SJCRH30 (cell line): ENCODE measurements around the gene ZNF330. TPM values are rescaled to one million over a fixed set of nuclear protein-coding genes. Genes with fewer than 3 reads are reported as not detected.
A peak's percentile ranks its signal among the peaks of the same experiment; 100 is the strongest.
"Not testable (repeated sequence)": the region's sequence is repeated elsewhere in the genome, so short reads cannot be mapped to it uniquely, and the experiment has no call there.

Experiments
- DNase-seq, 2 experiments: peaks; one replicate each; pipeline ENCODE4 v3.0.0-alpha.2; 2015 to 2020
- H3K27ac ChIP-seq: fragments of 250-450 bp; sonication (Bioruptor Pico); 2 replicates; pipeline ENCODE4 v1.5.1; 2020; ENCODE audit warnings: mild to moderate bottlenecking, moderate library complexity
- H3K27me3 ChIP-seq: fragments of 250-450 bp; sonication (Bioruptor Pico); 2 replicates; pipeline ENCODE4 v1.5.1; 2020; ENCODE audit warnings: mild to moderate bottlenecking, moderate library complexity
- H3K36me3 ChIP-seq: fragments of 250-450 bp; sonication (Bioruptor Pico); 2 replicates; pipeline ENCODE4 v1.5.1; 2020; ENCODE audit warnings: mild to moderate bottlenecking, moderate library complexity
- H3K4me1 ChIP-seq: fragments of 250-450 bp; sonication (Bioruptor Pico); 2 replicates; pipeline ENCODE4 v1.5.1; 2020; ENCODE audit warnings: mild to moderate bottlenecking, moderate library complexity
- H3K4me3 ChIP-seq: fragments of 250-450 bp; sonication (Bioruptor Pico); 2 replicates; pipeline ENCODE4 v1.5.1; 2020; ENCODE audit warnings: mild to moderate bottlenecking, moderate library complexity
- H3K9me3 ChIP-seq: fragments of 250-450 bp; sonication (Bioruptor Pico); replicated peaks from 2 replicates; pipeline ENCODE4 v1.5.1; 2020; ENCODE audit warnings: mild to moderate bottlenecking, moderate library complexity
- total RNA-seq: library from RNA; depleted of rRNA; stranded (reverse); fragments of >200 nt; shearing (Covaris generic); gene quantifications from 2 replicates; pipeline ENCODE4 v1.2.3, GENCODE V29; 2014; rRNA removed

Gene ZNF330
- 43.4 and 45.8 TPM in 2 replicates for total RNA-seq

- DNase-seq: peak; percentile 88 to 94
- H3K9me3 ChIP-seq: no peaks in the 10 kb centered on the region
Observed at GRCh38 chr4:141220691-141221659, at the start of gene ZNF330. Gene ZNF330, plus strand, starts transcription at chr4:141220895. Its CDS starts 1,477 bp downstream, at chr4:141222372.

GRCh38 chr4:141174457-141174856 lies 46.2 kb upstream of the ZNF330 start:
- Histone ChIP-seq H3K4me3 (no peak overlapping the region), H3K27me3 (no peaks in the 10 kb centered on the region), H3K9me3 (no peaks in the 10 kb centered on the region; the same call in 1 of the 2 replicates), H3K36me3 (no peaks in the 10 kb centered on the region), H3K27ac (no peak overlapping the region), H3K4me1 (no peaks in the 10 kb centered on the region; the same call in 1 of the 2 replicates)
- DNase-seq: no peak

More at GRCh38 chr4:141220691-141221659, at the start of gene ZNF330:
- H3K4me3 ChIP-seq: peak within 1 kb of the TSS; percentile 93
- H3K36me3 ChIP-seq: peaks cover 24% of the 10 kb centered on the region
- no peaks in the 10 kb centered on the region for H3K27me3 ChIP-seq
- peak within 1 kb of the TSS; percentile 82 for H3K27ac ChIP-seq
- H3K4me1 ChIP-seq: peaks cover 5% of the 10 kb centered on the region; the same call in 1 of the 2 replicates

- H3K36me3 ChIP-seq: no peaks in the 10 kb centered on the region
- no peak overlapping the region for H3K4me3 ChIP-seq
- no peak overlapping the region for H3K27ac ChIP-seq
- H3K9me3 ChIP-seq: no peaks in the 10 kb centered on the region
- H3K4me1 ChIP-seq: no peaks in the 10 kb centered on the region; the same call in none of the 2 replicates
- no peaks in the 10 kb centered on the region for H3K27me3 ChIP-seq
- DNase-seq: no peak
Observed at GRCh38 chr4:141177171-141177570, 43.5 kb upstream of the ZNF330 start.

- H3K27ac ChIP-seq: no peak overlapping the region
- DNase-seq: no peak
- H3K4me3 ChIP-seq: no peak overlapping the region
- no peaks in the 10 kb centered on the region for H3K36me3 ChIP-seq
- H3K9me3 ChIP-seq: no peaks in the 10 kb centered on the region
- no peaks in the 10 kb centered on the region for H3K27me3 ChIP-seq
- H3K4me1 ChIP-seq: no peaks in the 10 kb centered on the region; the same call in none of the 2 replicates
Observed at GRCh38 chr4:141179474-141180373, 41.0 kb upstream of the ZNF330 start.

GRCh38 chr4:141180991-141181761 lies 39.5 kb upstream of the ZNF330 start:
- DNase-seq: peak; percentile 14 to 42
- H3K4me3 ChIP-seq: no peak overlapping the region
- no peaks in the 10 kb centered on the region for H3K9me3 ChIP-seq
- H3K36me3 ChIP-seq: no peaks in the 10 kb centered on the region
- no peaks in the 10 kb centered on the region; the same call in none of the 2 replicates for H3K4me1 ChIP-seq
- peak overlapping the region; percentile 10; the same call in 1 of the 2 replicates for H3K27ac ChIP-seq
- no peaks in the 10 kb centered on the region for H3K27me3 ChIP-seq

GRCh38 chr4:141183491-141183890 lies 37.2 kb upstream of the ZNF330 start:
- H3K4me3 ChIP-seq, H3K27me3 ChIP-seq, H3K36me3 ChIP-seq, H3K4me1 ChIP-seq, H3K9me3 ChIP-seq, DNase-seq, H3K27ac ChIP-seq: not testable (repeated sequence)

- no peak overlapping the region for H3K27ac ChIP-seq
- no peak overlapping the region for H3K4me3 ChIP-seq
- H3K36me3 ChIP-seq: no peaks in the 10 kb centered on the region
- H3K9me3 ChIP-seq: no peaks in the 10 kb centered on the region
- no peaks in the 10 kb centered on the region for H3K27me3 ChIP-seq
- no peaks in the 10 kb centered on the region for H3K4me1 ChIP-seq
- DNase-seq: no peak
Observed at GRCh38 chr4:141192564-141192963, 28.1 kb upstream of the ZNF330 start.

GRCh38 chr4:141193516-141194034 lies 27.1 kb upstream of the ZNF330 start:
- no peak overlapping the region for H3K4me3 ChIP-seq
- DNase-seq: no peak
- no peaks in the 10 kb centered on the region for H3K27me3 ChIP-seq
- no peaks in the 10 kb centered on the region for H3K4me1 ChIP-seq
- no peak overlapping the region for H3K27ac ChIP-seq
- no peaks in the 10 kb centered on the region for H3K9me3 ChIP-seq
- H3K36me3 ChIP-seq: no peaks in the 10 kb centered on the region

GRCh38 chr4:141195095-141195707 lies 25.5 kb upstream of the ZNF330 start:
- Histone ChIP-seq H3K27me3 (no peaks in the 10 kb centered on the region), H3K4me3 (no peak overlapping the region), H3K27ac (no peak overlapping the region), H3K36me3 (no peaks in the 10 kb centered on the region), H3K9me3 (no peaks in the 10 kb centered on the region), H3K4me1 (no peaks in the 10 kb centered on the region)
- DNase-seq: peak in 1 of 2 experiments; percentile 19

GRCh38 chr4:141196227-141196933 lies 24.3 kb upstream of the ZNF330 start:
- no peaks in the 10 kb centered on the region for H3K9me3 ChIP-seq
- H3K4me3 ChIP-seq: no peak overlapping the region
- H3K4me1 ChIP-seq: no peaks in the 10 kb centered on the region
- DNase-seq: no peak
- no peaks in the 10 kb centered on the region for H3K27me3 ChIP-seq
- no peak overlapping the region for H3K27ac ChIP-seq
- no peaks in the 10 kb centered on the region for H3K36me3 ChIP-seq

GRCh38 chr4:141207961-141208360 lies 12.7 kb upstream of the ZNF330 start:
- Histone ChIP-seq H3K4me3 (no peak overlapping the region), H3K27ac (no peak overlapping the region), H3K36me3 (no peaks in the 10 kb centered on the region), H3K9me3 (no peaks in the 10 kb centered on the region), H3K4me1 (no peaks in the 10 kb centered on the region), H3K27me3 (no peaks in the 10 kb centered on the region; the same call in 1 of the 2 replicates)
- no peak for DNase-seq

GRCh38 chr4:141210168-141210567 lies 10.5 kb upstream of the ZNF330 start:
- H3K4me1 ChIP-seq: no peaks in the 10 kb centered on the region
- no peak overlapping the region for H3K27ac ChIP-seq
- no peaks in the 10 kb centered on the region for H3K36me3 ChIP-seq
- no peak for DNase-seq
- no peaks in the 10 kb centered on the region; the same call in 1 of the 2 replicates for H3K27me3 ChIP-seq
- H3K4me3 ChIP-seq: no peak overlapping the region
- H3K9me3 ChIP-seq: no peaks in the 10 kb centered on the region

GRCh38 chr4:141213550-141213991 lies 7.1 kb upstream of the ZNF330 start:
- no peaks in the 10 kb centered on the region for H3K4me1 ChIP-seq
- no peak for DNase-seq
- H3K27ac ChIP-seq: no peak overlapping the region
- H3K9me3 ChIP-seq: no peaks in the 10 kb centered on the region
- no peaks in the 10 kb centered on the region; the same call in 1 of the 2 replicates for H3K27me3 ChIP-seq
- H3K4me3 ChIP-seq: no peak overlapping the region
- no peaks in the 10 kb centered on the region for H3K36me3 ChIP-seq
